ENCODE data around the gene SIL1. TPM values are rescaled to one million over a fixed set of nuclear protein-coding genes. Genes with fewer than 3 reads are reported as not detected.
A peak's percentile ranks its signal among the peaks of the same experiment; 100 is the strongest.

SIL1 gene
- total RNA-seq, 2 donors from 2014 or later, result 17.2 to 20.2 TPM

- Histone ChIP-seq H3K36me3 (ENCODE audit: control insufficient read depth, insufficient read depth, low read length) (no peaks in the 10 kb centered on the region), H3K9me3 (ENCODE audit: control insufficient read depth, low read length) (no peaks in the 10 kb centered on the region), H3K27ac (ENCODE audit: low read depth, low read length) (peak overlapping the region; percentile 84), H3K9ac (ENCODE audit: extremely low read depth, low read length, poor library complexity, severe bottlenecking) (no peak overlapping the region), H3K27me3 (ENCODE audit: control insufficient read depth, insufficient read depth, low read length, poor library complexity, severe bottlenecking) (no peaks in the 10 kb centered on the region), H3K4me1 (ENCODE audit: control insufficient read depth, insufficient read depth, low read length) (peaks cover 38% of the 10 kb centered on the region), H3K4me3 (ENCODE audit: low read length) (no peak overlapping the region)
- no peak overlapping the region for H3K4me3 Mint-ChIP-seq
- H3K27ac Mint-ChIP-seq, result no peak overlapping the region
- H3K9me3 Mint-ChIP-seq, result no peaks in the 10 kb centered on the region
- no peak for DNase-seq
- no peak for TF ChIP-seq CTCF (conservative IDR thresholded peaks at IDR 0.05)
- peaks cover 58% of the 10 kb centered on the region for H3K4me1 Mint-ChIP-seq
- no peaks in the 10 kb centered on the region for H3K27me3 Mint-ChIP-seq (ENCODE audit: insufficient read depth)
- 83 to 89% methylated on average over 1 to 2 of the region's 2 CpGs for WGBS, 2 experiments (ENCODE audit: insufficient coverage in 1 of 2, insufficient read length in 1 of 2)
- no peaks in the 10 kb centered on the region for H3K36me3 Mint-ChIP-seq (ENCODE audit: low read depth)
Observed at GRCh38 chr5:138965626-138966025, 232.5 kb downstream of the SIL1 start.

- H3K4me1 Mint-ChIP-seq, result peaks cover 62% of the 10 kb centered on the region
Observed at GRCh38 chr5:138964647-138965201, 233.4 kb downstream of the SIL1 start.

GRCh38 chr5:138963763-138964371 is 234.3 kb downstream of the SIL1 start:
- peaks cover 57% of the 10 kb centered on the region for H3K4me1 Mint-ChIP-seq
- no peak overlapping the region for H3K4me3 ChIP-seq (ENCODE audit: low read length)

More at GRCh38 chr5:138964647-138965201, 233.4 kb downstream of the SIL1 start:
- 62 to 70% methylated on average over 6 to 7 of the region's 7 CpGs for WGBS, 2 experiments (ENCODE audit: insufficient coverage in 1 of 2, insufficient read length in 1 of 2)
- Mint-ChIP-seq H3K36me3 (ENCODE audit: low read depth) (no peaks in the 10 kb centered on the region), H3K9me3 (no peaks in the 10 kb centered on the region), H3K27ac (peak overlapping the region; percentile 11), H3K4me3 (no peak overlapping the region), H3K27me3 (ENCODE audit: insufficient read depth) (no peaks in the 10 kb centered on the region)
- Histone ChIP-seq H3K9me3 (ENCODE audit: control insufficient read depth, low read length) (no peaks in the 10 kb centered on the region), H3K4me1 (ENCODE audit: control insufficient read depth, insufficient read depth, low read length) (peaks cover 38% of the 10 kb centered on the region), H3K9ac (ENCODE audit: extremely low read depth, low read length, poor library complexity, severe bottlenecking) (no peak overlapping the region), H3K36me3 (ENCODE audit: control insufficient read depth, insufficient read depth, low read length) (no peaks in the 10 kb centered on the region), H3K27ac (ENCODE audit: low read depth, low read length) (peak overlapping the region; percentile 84), H3K4me3 (ENCODE audit: low read length) (no peak overlapping the region), H3K27me3 (ENCODE audit: control insufficient read depth, insufficient read depth, low read length, poor library complexity, severe bottlenecking) (no peaks in the 10 kb centered on the region)
- no peak for TF ChIP-seq CTCF (conservative IDR thresholded peaks at IDR 0.05)
- DNase-seq, result no peak

More at GRCh38 chr5:138963763-138964371, 234.3 kb downstream of the SIL1 start:
- H3K36me3 Mint-ChIP-seq (ENCODE audit: low read depth), result no peaks in the 10 kb centered on the region
- TF ChIP-seq CTCF (conservative IDR thresholded peaks at IDR 0.05), result no peak
- peaks cover 38% of the 10 kb centered on the region for H3K4me1 ChIP-seq (ENCODE audit: control insufficient read depth, insufficient read depth, low read length)
- H3K27me3 ChIP-seq (ENCODE audit: control insufficient read depth, insufficient read depth, low read length, poor library complexity, severe bottlenecking), result no peaks in the 10 kb centered on the region
- H3K9me3 ChIP-seq (ENCODE audit: control insufficient read depth, low read length), result no peaks in the 10 kb centered on the region
- no peak for DNase-seq
- 64 to 83% methylated on average over 10 to 13 of the region's 13 CpGs for WGBS, 2 experiments (ENCODE audit: insufficient coverage in 1 of 2, insufficient read length in 1 of 2)
- H3K9me3 Mint-ChIP-seq, result no peaks in the 10 kb centered on the region
- H3K36me3 ChIP-seq (ENCODE audit: control insufficient read depth, insufficient read depth, low read length), result no peaks in the 10 kb centered on the region
- H3K27ac Mint-ChIP-seq, result peak overlapping the region; percentile 84
- no peak overlapping the region for H3K9ac ChIP-seq (ENCODE audit: extremely low read depth, low read length, poor library complexity, severe bottlenecking)
- H3K4me3 Mint-ChIP-seq, result no peak overlapping the region
- H3K27me3 Mint-ChIP-seq (ENCODE audit: insufficient read depth), result no peaks in the 10 kb centered on the region
- H3K27ac ChIP-seq (ENCODE audit: low read depth, low read length), result peak overlapping the region; percentile 84

All from endodermal cell (in vitro differentiated cells).